ENCODE measurements around the gene TCF7L2. TPM values are rescaled to one million over a fixed set of nuclear protein-coding genes. Genes with fewer than 3 reads are reported as not detected.

Gene TCF7L2
- total and polyA plus RNA-seq, 12 donors = 8.7 to 24.7 (median 14.8) TPM

- 90 to 95% (median 93%) methylated on average over 12 of the region's 12 CpGs for WGBS, 4 donors
Measured at GRCh38 chr10:113044016-113044755, 94.1 kb downstream of the TCF7L2 start.

GRCh38 chr10:113045147-113046055 is 95.4 kb downstream of the TCF7L2 start:
- TF ChIP-seq POLR2A (IDR thresholded peaks at IDR 0.05) = no peak
- TF ChIP-seq CTCF (IDR thresholded peaks at IDR 0.05) = no peak
- no peaks in the 10 kb centered on the region for H3K36me3 ChIP-seq (replicated peaks in 1 of 2)
- DNase-seq = peak in 1 of 7 donors; percentile 59
- no peaks in the 10 kb centered on the region for H3K9me3 ChIP-seq (replicated peaks in 1 of 3)
- intact Hi-C loops (cut with DNase I) = no loop called here
- 80 to 93% (median 89%) methylated on average over 10 of the region's 10 CpGs for whole genome bisulfite sequencing, 4 donors
- peak overlapping the region in 1 of 5 donors; percentile 6 for H3K27ac ChIP-seq
- no peak overlapping the region for H3K4me3 ChIP-seq
- peaks cover 9 to 46% of the 10 kb centered on the region in 2 donors for H3K4me1 ChIP-seq (replicated peaks in 1 of 2)
- no peaks in the 10 kb centered on the region for H3K27me3 ChIP-seq

More at GRCh38 chr10:113044016-113044755, 94.1 kb downstream of the TCF7L2 start:
- no peaks in the 10 kb centered on the region for H3K36me3 ChIP-seq (replicated peaks in 1 of 2)
- no peaks in the 10 kb centered on the region for H3K27me3 ChIP-seq
- intact Hi-C loops (cut with DNase I) = no loop called here
- no peak overlapping the region for H3K27ac ChIP-seq
- no peak for DNase-seq
- H3K4me1 ChIP-seq (replicated peaks in 1 of 2) = peaks cover 9 to 46% of the 10 kb centered on the region in 2 donors
- H3K4me3 ChIP-seq = no peak overlapping the region
- no peaks in the 10 kb centered on the region for H3K9me3 ChIP-seq (replicated peaks in 1 of 3)
- TF ChIP-seq POLR2A (IDR thresholded peaks at IDR 0.05) (no peak), CTCF (IDR thresholded peaks at IDR 0.05) (no peak)

GRCh38 chr10:113047151-113047550 is 97.1 kb downstream of the TCF7L2 start:
- Histone ChIP-seq H3K4me3 (no peak overlapping the region), H3K27ac (peak overlapping the region in 2 of 5 donors; percentile 2 to 51), H3K9me3 (replicated peaks in 1 of 3) (no peaks in the 10 kb centered on the region), H3K27me3 (no peaks in the 10 kb centered on the region), H3K36me3 (replicated peaks in 1 of 2) (no peaks in the 10 kb centered on the region), H3K4me1 (replicated peaks in 1 of 2) (peaks cover 9 to 36% of the 10 kb centered on the region in 2 donors)
- DNase-seq = no peak
- WGBS, 4 donors = 43 to 60% (median 57%) methylated on average over 4 of the region's 4 CpGs
- intact Hi-C loops (cut with DNase I) = no loop called here
- no peak for TF ChIP-seq POLR2A (IDR thresholded peaks at IDR 0.05)
- no peak for TF ChIP-seq CTCF (IDR thresholded peaks at IDR 0.05)

- TF ChIP-seq POLR2A (IDR thresholded peaks at IDR 0.05) (no peak), CTCF (IDR thresholded peaks at IDR 0.05) (no peak)
- Histone ChIP-seq H3K4me3 (no peak overlapping the region), H3K9me3 (replicated peaks in 1 of 3) (no peaks in the 10 kb centered on the region), H3K4me1 (replicated peaks in 1 of 2) (peaks cover 9 to 32% of the 10 kb centered on the region in 2 donors), H3K27me3 (no peaks in the 10 kb centered on the region), H3K27ac (peak overlapping the region in 4 of 5 donors; percentile 2 to 64 (median 27)), H3K36me3 (replicated peaks in 1 of 2) (no peaks in the 10 kb centered on the region)
- peak in 6 of 7 donors; percentile 72 to 85 (median 78) for DNase-seq
- WGBS, 4 donors = 17 to 34% (median 29%) methylated on average over 5 of the region's 5 CpGs
- intact Hi-C loops (cut with DNase I) = no loop called here
Measured at GRCh38 chr10:113047605-113047962, 97.5 kb downstream of the TCF7L2 start.

Measured in adrenal gland (tissue), 12 donors.